Measurements from ENCODE around the gene AGK. TPM values are rescaled to one million over a fixed set of nuclear protein-coding genes. Genes with fewer than 3 reads are reported as not detected.

AGK gene
- total and polyA plus RNA-seq, 2 donors (not counting 1 experiment from before 2014, with no cell fraction given): 12.8 to 26.1 TPM

DNA sequence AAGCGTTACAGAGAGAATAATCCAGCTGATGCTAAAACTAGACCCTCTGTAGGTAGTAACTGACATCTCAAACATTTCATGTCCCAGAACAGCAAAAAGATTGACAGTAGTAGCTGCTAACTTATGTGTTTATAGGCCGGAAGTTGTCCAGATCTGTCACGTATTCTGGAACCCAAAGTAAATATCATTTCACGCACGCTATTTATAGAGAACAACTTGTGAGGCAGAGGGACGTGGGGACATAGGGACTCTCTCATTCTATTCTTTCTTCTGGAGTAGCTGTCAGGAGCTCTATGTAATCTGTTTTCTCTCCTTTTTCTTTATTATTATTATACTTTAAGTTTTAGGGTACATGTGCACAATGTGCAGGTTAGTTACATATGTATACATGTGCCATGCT, 22.3 kb downstream of the AGK start:
- ATAC-seq (ENCODE audit: low read depth) (no peak), DNase-seq (no peak)
- Histone ChIP-seq H3K27ac (ENCODE audit: low read length in 2 of 2) (no peak overlapping the region), H3K9me3 (ENCODE audit: control extremely low read depth in 1 of 3, control insufficient read depth in 2 of 3, insufficient read depth in 1 of 3, low read length in 2 of 3) (peaks cover 2 to 16% (median 10%) of the 10 kb centered on the region in 3 donors), H3K4me1 (ENCODE audit: control insufficient read depth in 2 of 2, insufficient read depth in 2 of 2, low read length in 2 of 2) (no peaks in the 10 kb centered on the region), H3K27me3 (replicated peaks in 1 of 4; ENCODE audit: control extremely low read depth in 1 of 4, control insufficient read depth in 3 of 4, insufficient read depth in 4 of 4, low read length in 3 of 4) (no peaks in the 10 kb centered on the region), H4K20me1 (ENCODE audit: control insufficient read depth, insufficient read depth, low read length, poor library complexity, severe bottlenecking) (no peaks in the 10 kb centered on the region), H3K9ac (ENCODE audit: low read length) (no peak overlapping the region), H3K79me2 (ENCODE audit: control insufficient read depth, insufficient read depth, low read length) (peaks cover 6% of the 10 kb centered on the region), H3K4me3 (ENCODE audit: control extremely low read depth in 1 of 5, extremely low read depth in 1 of 5, insufficient read depth in 1 of 5, low read depth in 2 of 5, low read length in 4 of 5) (no peak overlapping the region), H2AFZ (ENCODE audit: insufficient read depth, low read depth, low read length, poor library complexity, severe bottlenecking) (no peak overlapping the region), H3K36me3 (replicated peaks in 1 of 2; ENCODE audit: control extremely low read depth in 1 of 2, control insufficient read depth in 1 of 2, extremely low read depth in 1 of 2, insufficient read depth in 2 of 2, low read length in 1 of 2) (peaks cover 0 to 8% of the 10 kb centered on the region in 2 experiments), H3K4me2 (replicated peaks; ENCODE audit: low read depth, low read length, poor library complexity, severe bottlenecking) (no peak overlapping the region)
- 100% methylated on average over 3 of the region's 6 CpGs for WGBS (ENCODE audit: insufficient coverage)
- intact Hi-C loops (cut with micrococcal nuclease): no loop called here
- Mint-ChIP-seq H3K4me1 (no peaks in the 10 kb centered on the region), H3K27ac (no peak overlapping the region), H3K9me3 (ENCODE audit: insufficient read depth) (peaks cover 14% of the 10 kb centered on the region), H3K4me3 (no peak overlapping the region), H3K27me3 (no peaks in the 10 kb centered on the region)
- ChIA-PET POLR2A (no interaction called here), CTCF (interaction anchor here (1.2 kb wide), 1 partner anchor 12 kb away, joined by 3 read pairs; no protein-coding TSS in a partner anchor)
- TF ChIP-seq, protein P1, sequence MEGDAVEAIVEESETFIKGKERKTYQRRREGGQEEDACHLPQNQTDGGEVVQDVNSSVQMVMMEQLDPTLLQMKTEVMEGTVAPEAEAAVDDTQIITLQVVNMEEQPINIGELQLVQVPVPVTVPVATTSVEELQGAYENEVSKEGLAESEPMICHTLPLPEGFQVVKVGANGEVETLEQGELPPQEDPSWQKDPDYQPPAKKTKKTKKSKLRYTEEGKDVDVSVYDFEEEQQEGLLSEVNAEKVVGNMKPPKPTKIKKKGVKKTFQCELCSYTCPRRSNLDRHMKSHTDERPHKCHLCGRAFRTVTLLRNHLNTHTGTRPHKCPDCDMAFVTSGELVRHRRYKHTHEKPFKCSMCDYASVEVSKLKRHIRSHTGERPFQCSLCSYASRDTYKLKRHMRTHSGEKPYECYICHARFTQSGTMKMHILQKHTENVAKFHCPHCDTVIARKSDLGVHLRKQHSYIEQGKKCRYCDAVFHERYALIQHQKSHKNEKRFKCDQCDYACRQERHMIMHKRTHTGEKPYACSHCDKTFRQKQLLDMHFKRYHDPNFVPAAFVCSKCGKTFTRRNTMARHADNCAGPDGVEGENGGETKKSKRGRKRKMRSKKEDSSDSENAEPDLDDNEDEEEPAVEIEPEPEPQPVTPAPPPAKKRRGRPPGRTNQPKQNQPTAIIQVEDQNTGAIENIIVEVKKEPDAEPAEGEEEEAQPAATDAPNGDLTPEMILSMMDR (IDR thresholded peaks at IDR 0.05): no peak
- no peak for TF ChIP-seq EZH2 (IDR thresholded peaks at IDR 0.05; ENCODE audit: borderline replicate concordance, insufficient read depth, low read depth, low read length, poor library complexity, severe bottlenecking)

DNA sequence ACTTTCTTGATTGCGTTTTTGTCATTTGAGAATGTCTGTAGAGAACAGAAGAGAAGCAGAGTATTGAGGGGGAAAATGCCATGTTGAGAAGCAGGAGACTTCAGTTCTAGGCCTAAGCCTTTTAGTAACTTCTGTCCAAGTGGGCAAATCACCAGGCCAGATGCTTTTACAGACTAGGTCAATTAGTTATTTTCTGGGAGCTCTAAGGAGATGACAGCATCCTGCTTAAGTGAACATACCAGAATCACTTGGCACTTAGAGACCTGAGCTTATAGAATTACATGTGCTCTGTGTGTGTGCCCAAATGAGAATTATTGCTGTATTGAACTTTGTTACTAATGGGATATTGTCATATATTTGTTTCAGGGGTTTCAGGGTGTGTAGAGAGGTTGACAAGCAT, 24.0 kb downstream of the AGK start:
- H3K4me3 ChIP-seq (ENCODE audit: control extremely low read depth in 1 of 5, extremely low read depth in 1 of 5, insufficient read depth in 1 of 5, low read depth in 2 of 5, low read length in 4 of 5): no peak overlapping the region
- Mint-ChIP-seq H3K27ac (no peak overlapping the region), H3K4me3 (no peak overlapping the region), H3K4me1 (no peaks in the 10 kb centered on the region), H3K9me3 (ENCODE audit: insufficient read depth) (peaks cover 14% of the 10 kb centered on the region), H3K27me3 (no peaks in the 10 kb centered on the region)
- no peaks in the 10 kb centered on the region for H3K4me1 ChIP-seq (ENCODE audit: control insufficient read depth in 2 of 2, insufficient read depth in 2 of 2, low read length in 2 of 2)
- intact Hi-C loops (cut with micrococcal nuclease): no loop called here
- H3K9ac ChIP-seq (ENCODE audit: low read length): no peak overlapping the region
- H3K27ac ChIP-seq (ENCODE audit: low read length in 2 of 2): no peak overlapping the region
- DNase-seq (no peak), ATAC-seq (ENCODE audit: low read depth) (no peak)
- no peaks in the 10 kb centered on the region for H3K27me3 ChIP-seq (replicated peaks in 1 of 4; ENCODE audit: control extremely low read depth in 1 of 4, control insufficient read depth in 3 of 4, insufficient read depth in 4 of 4, low read length in 3 of 4)
- ChIA-PET POLR2A (no interaction called here), CTCF (no interaction called here)
- peaks cover 2 to 24% (median 16%) of the 10 kb centered on the region in 3 donors for H3K9me3 ChIP-seq (ENCODE audit: control extremely low read depth in 1 of 3, control insufficient read depth in 2 of 3, insufficient read depth in 1 of 3, low read length in 2 of 3)
- no peak for TF ChIP-seq EZH2 (IDR thresholded peaks at IDR 0.05; ENCODE audit: borderline replicate concordance, insufficient read depth, low read depth, low read length, poor library complexity, severe bottlenecking)
- TF ChIP-seq, protein P1 (IDR thresholded peaks at IDR 0.05): no peak
- 100% methylated on average over 1 of the region's 1 CpG for WGBS (ENCODE audit: insufficient coverage)
- no peak overlapping the region for H3K4me2 ChIP-seq (replicated peaks; ENCODE audit: low read depth, low read length, poor library complexity, severe bottlenecking)
- peaks cover 0 to 8% of the 10 kb centered on the region in 2 experiments for H3K36me3 ChIP-seq (replicated peaks in 1 of 2; ENCODE audit: control extremely low read depth in 1 of 2, control insufficient read depth in 1 of 2, extremely low read depth in 1 of 2, insufficient read depth in 2 of 2, low read length in 1 of 2)
- no peaks in the 10 kb centered on the region for H4K20me1 ChIP-seq (ENCODE audit: control insufficient read depth, insufficient read depth, low read length, poor library complexity, severe bottlenecking)
- H2AFZ ChIP-seq (ENCODE audit: insufficient read depth, low read depth, low read length, poor library complexity, severe bottlenecking): no peak overlapping the region
- peaks cover 6% of the 10 kb centered on the region for H3K79me2 ChIP-seq (ENCODE audit: control insufficient read depth, insufficient read depth, low read length)
